Fibroblast of mammary gland (primary cell): ENCODE data around the gene ADAMTS3.

Experiments used
- DNase-seq: peaks from one replicate; pipeline ENCODE4 v3.0.0-alpha.2; 2010; ENCODE audit warnings: low read depth
- H3K4me3 ChIP-seq: 2 replicates; pipeline ENCODE4 v1.5.1; 2011; ENCODE audit warnings: low read depth, mild to moderate bottlenecking, low read length, moderate library complexity; ENCODE audit not compliant: control insufficient read depth
- TF ChIP-seq, protein P1 (sequence below): conservative IDR thresholded peaks from 2 replicates; pipeline ENCODE4 v1.5.1; 2011; ENCODE audit warnings: low read depth, low read length, inconsistent platforms; ENCODE audit not compliant: control insufficient read depth, insufficient read depth

ADAMTS3 gene

GRCh38 chr4:72587334-72587733, 18.3 kb upstream of the ADAMTS3 start:
- H3K4me3 ChIP-seq = no peak overlapping the region
- no peak for DNase-seq
- TF ChIP-seq, protein P1, sequence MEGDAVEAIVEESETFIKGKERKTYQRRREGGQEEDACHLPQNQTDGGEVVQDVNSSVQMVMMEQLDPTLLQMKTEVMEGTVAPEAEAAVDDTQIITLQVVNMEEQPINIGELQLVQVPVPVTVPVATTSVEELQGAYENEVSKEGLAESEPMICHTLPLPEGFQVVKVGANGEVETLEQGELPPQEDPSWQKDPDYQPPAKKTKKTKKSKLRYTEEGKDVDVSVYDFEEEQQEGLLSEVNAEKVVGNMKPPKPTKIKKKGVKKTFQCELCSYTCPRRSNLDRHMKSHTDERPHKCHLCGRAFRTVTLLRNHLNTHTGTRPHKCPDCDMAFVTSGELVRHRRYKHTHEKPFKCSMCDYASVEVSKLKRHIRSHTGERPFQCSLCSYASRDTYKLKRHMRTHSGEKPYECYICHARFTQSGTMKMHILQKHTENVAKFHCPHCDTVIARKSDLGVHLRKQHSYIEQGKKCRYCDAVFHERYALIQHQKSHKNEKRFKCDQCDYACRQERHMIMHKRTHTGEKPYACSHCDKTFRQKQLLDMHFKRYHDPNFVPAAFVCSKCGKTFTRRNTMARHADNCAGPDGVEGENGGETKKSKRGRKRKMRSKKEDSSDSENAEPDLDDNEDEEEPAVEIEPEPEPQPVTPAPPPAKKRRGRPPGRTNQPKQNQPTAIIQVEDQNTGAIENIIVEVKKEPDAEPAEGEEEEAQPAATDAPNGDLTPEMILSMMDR = no peak

DNA sequence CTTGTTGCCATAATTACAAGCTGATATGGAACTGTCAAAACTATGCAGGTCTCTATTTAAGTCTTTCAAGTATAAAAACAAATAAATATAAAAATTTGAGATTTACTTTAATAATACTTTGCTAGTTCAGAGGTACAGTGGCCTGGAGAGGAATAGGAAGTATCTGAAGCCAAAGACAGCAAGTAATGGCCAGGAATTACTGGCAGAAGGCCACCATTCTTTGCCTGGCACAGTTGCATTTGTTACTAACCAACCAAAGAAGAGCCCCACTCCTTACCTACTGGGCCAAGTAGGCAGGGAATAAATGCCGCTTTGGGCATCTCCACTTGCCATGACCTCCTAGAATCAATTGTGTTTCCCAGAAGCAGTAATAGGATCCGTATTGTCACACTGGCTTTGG, 13.8 kb upstream of the ADAMTS3 start:
- no peak for DNase-seq
- TF ChIP-seq, protein P1 = no peak
- no peak overlapping the region for H3K4me3 ChIP-seq

- DNase-seq = no peak
- no peak overlapping the region for H3K4me3 ChIP-seq
- TF ChIP-seq, protein P1 = no peak
These were observed 8.2 kb upstream of the ADAMTS3 start for GRCh38 chr4:72577211-72577610.

GRCh38 chr4:72571337-72571736, 2.3 kb upstream of the ADAMTS3 start:
- no peak overlapping the region for H3K4me3 ChIP-seq
- no peak for DNase-seq
- TF ChIP-seq, protein P1 = no peak

GRCh38 chr4:72569719-72570235, 756 bp upstream of the ADAMTS3 start:
- TF ChIP-seq, protein P1 = no peak
- DNase-seq = no peak
- peak overlapping the region; percentile 80 for H3K4me3 ChIP-seq

DNA sequence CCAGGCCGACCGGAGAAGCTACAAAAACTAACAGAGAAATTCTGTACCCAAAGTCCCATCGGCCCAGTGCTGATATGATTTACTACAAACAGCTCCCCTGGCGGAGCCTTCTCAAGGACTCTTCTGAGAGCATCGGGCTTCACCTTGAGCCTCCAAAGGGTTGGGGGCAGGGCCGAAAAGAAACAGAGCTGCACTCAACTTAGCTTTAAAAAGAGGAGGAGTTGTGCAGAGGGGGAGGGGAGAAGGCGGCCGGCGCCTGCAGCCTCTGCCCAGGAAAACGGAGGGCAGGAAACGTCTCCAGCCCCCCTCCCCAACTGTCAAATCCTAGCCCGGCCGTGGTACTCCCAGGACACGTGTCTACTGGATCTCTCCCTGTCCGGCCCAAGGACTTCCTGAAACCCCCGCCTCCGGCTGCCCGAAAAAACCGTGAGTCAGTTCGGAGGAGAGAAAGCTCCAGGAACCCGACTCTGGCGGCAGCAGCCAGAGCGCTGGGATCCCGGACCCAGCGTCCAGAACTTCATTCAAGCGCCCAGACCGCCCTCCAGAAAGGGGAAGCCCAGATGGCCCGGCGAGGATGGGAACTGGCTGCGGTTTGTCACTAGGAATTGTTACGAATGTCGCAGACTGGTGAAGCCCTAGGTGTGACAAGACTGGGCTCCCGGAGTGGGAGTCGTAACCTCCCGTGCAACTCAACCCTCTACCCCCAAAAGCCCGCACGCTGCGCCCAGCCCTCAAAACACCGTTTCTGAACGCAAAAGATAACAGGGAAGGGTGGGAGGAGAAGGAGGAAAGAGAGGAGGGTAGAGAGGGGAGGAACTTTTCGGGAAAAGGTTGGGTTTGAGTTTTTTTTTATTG, 973 bp downstream of the ADAMTS3 start:
- peak overlapping the region; percentile 80 for H3K4me3 ChIP-seq
- peak; percentile 83 for DNase-seq
- TF ChIP-seq, protein P1 = peak; percentile 28
